Upper lobe of left lung (tissue), 6 donors: ENCODE measurements around the gene DRC3. TPM values are rescaled to one million over a fixed set of nuclear protein-coding genes. Genes with fewer than 3 reads are reported as not detected.
A peak's percentile ranks its signal among the peaks of the same experiment; 100 is the strongest.

ENCODE experiments used
- ATAC-seq, 2 donors: fragments of 200-7000 bp; cut with Tn5 transposase; one replicate each; pipeline ENCODE4 v1.9.1; 2022; ENCODE audit warnings: mild to moderate bottlenecking in 2 of 2, moderate library complexity in 2 of 2; ENCODE audit not compliant: low FRiP score in 2 of 2
- DNase-seq, 2 donors: peaks; one replicate each; pipeline ENCODE4 v3.0.0-alpha.2; 2019 to 2020
- H3K27ac ChIP-seq, 4 donors: fragments of 200-600 bp; sonication (generic); one replicate each; pipeline ENCODE4 v1.5.1; 2016 to 2019
- H3K27me3 ChIP-seq, 4 donors: fragments of 200-600 bp; sonication (generic); one replicate each; pipeline ENCODE4 v1.5.1; 2017 to 2019
- H3K36me3 ChIP-seq, 4 donors: fragments of 200-600 bp; sonication (generic); one replicate each; pipeline ENCODE4 v1.5.1; 2016 to 2019
- H3K4me1 ChIP-seq, 4 donors: fragments of 200-600 bp; sonication (generic); one replicate each; pipeline ENCODE4 v1.5.1; 2018 to 2019
- H3K4me3 ChIP-seq, 4 donors: fragments of 200-600 bp; sonication (generic); one replicate each; pipeline ENCODE4 v1.5.1; 2017 to 2019; ENCODE audit warnings: mild to moderate bottlenecking in 2 of 4, moderate library complexity in 1 of 4
- H3K9me3 ChIP-seq, 4 donors: fragments of 200-600 bp; sonication (generic); one replicate each; pipeline ENCODE4 v1.5.1; 2018 to 2019
- EP300 ChIP-seq, 4 donors: sonication (generic); formaldehyde crosslinking; IDR thresholded peaks; one replicate each; pipeline ENCODE4 v1.5.1; 2017; ENCODE audit warnings: antibody characterized with exemption in 4 of 4, control low read depth in 2 of 4
- POLR2A ChIP-seq, 4 donors: fragments of 450-650 bp; IDR thresholded peaks; one replicate each; pipeline ENCODE4 v1.5.1; 2016 to 2017; ENCODE audit warnings: antibody characterized with exemption in 4 of 4, mild to moderate bottlenecking in 2 of 4
- POLR2AphosphoS5 ChIP-seq, 2 donors: sonication (generic); formaldehyde crosslinking; IDR thresholded peaks; one replicate each; pipeline ENCODE4 v1.5.1; 2017; ENCODE audit warnings: antibody characterized with exemption in 2 of 2
- WGBS, 2 donors: methylation state at CpG; one replicate each; pipeline ENCODE4 v1.1.5; 2017 to 2018; 5-methylcytosine and 5-hydroxymethylcytosine counted together
- total RNA-seq, 6 donors: library from RNA; depleted of rRNA in 4 of 6; stranded (reverse); fragments of >200 nt in 4 of 6; gene quantifications; one replicate each; pipeline versions ENCODE4 v1.1.0 to v1.2.1, GENCODE V29; 2016 to 2021
- TF ChIP-seq, protein P1 (sequence below), 6 experiments: fragments of 450-650 bp in 4 of 6; fragments of 200-600 bp in 2 of 6; sonication (generic) in 2 of 6; IDR thresholded peaks; one replicate each; pipeline ENCODE4 v1.5.1; 2016 to 2019; ENCODE audit warnings: antibody characterized with exemption in 6 of 6
- donor health status: DM: no; HTN: no; CAD: no; lungs with moderate emphysema.
- donor health status: DM: no; HTN: yes; CAD: no; lungs with severe emphysema.

The DRC3 gene
- total RNA-seq, 6 donors from 2014 or later, result 1.5 to 46.2 (median 11.4) TPM

DNA sequence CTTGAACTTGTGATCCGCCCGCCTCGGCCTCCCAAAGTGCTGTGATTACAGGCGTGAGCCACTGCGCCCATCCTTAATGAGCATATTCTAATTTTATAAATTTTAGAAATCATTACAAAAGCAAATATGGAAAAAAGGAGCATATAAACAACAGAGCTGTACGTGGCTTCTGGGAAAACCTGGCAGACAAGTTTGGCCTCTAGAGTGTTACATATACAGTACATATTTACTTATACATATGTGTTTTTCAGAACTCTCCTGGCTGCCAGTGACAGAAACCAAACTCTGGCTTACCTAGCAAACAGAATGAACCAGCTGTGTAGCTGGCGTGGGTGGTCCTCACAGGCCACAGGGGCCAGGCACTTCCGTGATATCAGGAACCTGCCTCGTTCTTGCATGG lies 10.1 kb downstream of the DRC3 start:
- DNase-seq (no peak), ATAC-seq (no peak)
- H3K4me3 ChIP-seq, result no peak overlapping the region
- no peaks in the 10 kb centered on the region for H3K27me3 ChIP-seq
- WGBS, 2 donors, result 87 to 88% methylated on average over 8 to 9 of the region's 9 CpGs
- no peaks in the 10 kb centered on the region for H3K36me3 ChIP-seq
- H3K27ac ChIP-seq, result no peak overlapping the region
- no peaks in the 10 kb centered on the region for H3K9me3 ChIP-seq
- TF ChIP-seq, protein P1, sequence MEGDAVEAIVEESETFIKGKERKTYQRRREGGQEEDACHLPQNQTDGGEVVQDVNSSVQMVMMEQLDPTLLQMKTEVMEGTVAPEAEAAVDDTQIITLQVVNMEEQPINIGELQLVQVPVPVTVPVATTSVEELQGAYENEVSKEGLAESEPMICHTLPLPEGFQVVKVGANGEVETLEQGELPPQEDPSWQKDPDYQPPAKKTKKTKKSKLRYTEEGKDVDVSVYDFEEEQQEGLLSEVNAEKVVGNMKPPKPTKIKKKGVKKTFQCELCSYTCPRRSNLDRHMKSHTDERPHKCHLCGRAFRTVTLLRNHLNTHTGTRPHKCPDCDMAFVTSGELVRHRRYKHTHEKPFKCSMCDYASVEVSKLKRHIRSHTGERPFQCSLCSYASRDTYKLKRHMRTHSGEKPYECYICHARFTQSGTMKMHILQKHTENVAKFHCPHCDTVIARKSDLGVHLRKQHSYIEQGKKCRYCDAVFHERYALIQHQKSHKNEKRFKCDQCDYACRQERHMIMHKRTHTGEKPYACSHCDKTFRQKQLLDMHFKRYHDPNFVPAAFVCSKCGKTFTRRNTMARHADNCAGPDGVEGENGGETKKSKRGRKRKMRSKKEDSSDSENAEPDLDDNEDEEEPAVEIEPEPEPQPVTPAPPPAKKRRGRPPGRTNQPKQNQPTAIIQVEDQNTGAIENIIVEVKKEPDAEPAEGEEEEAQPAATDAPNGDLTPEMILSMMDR (IDR thresholded peaks at IDR 0.05), result no peak
- TF ChIP-seq EP300 (IDR thresholded peaks at IDR 0.05) (no peak), POLR2AphosphoS5 (IDR thresholded peaks at IDR 0.05) (no peak), POLR2A (IDR thresholded peaks at IDR 0.05) (no peak)
- no peaks in the 10 kb centered on the region for H3K4me1 ChIP-seq

- WGBS, 2 donors, result 75 to 85% methylated on average over 1 to 6 of the region's 6 CpGs
- H3K27ac ChIP-seq, result no peak overlapping the region
- H3K27me3 ChIP-seq, result no peaks in the 10 kb centered on the region
- H3K9me3 ChIP-seq, result no peaks in the 10 kb centered on the region
- no peak for TF ChIP-seq EP300 (IDR thresholded peaks at IDR 0.05)
- TF ChIP-seq, protein P1 (IDR thresholded peaks at IDR 0.05), result no peak
- TF ChIP-seq POLR2AphosphoS5 (IDR thresholded peaks at IDR 0.05), result no peak
- TF ChIP-seq POLR2A (IDR thresholded peaks at IDR 0.05), result no peak
- H3K4me1 ChIP-seq, result no peaks in the 10 kb centered on the region
- no peak overlapping the region for H3K4me3 ChIP-seq
- H3K36me3 ChIP-seq, result no peaks in the 10 kb centered on the region
- no peak for DNase-seq
- ATAC-seq, result no peak
Observed at GRCh38 chr17:17983376-17983775, 10.7 kb downstream of the DRC3 start.

GRCh38 chr17:17983776-17984175 lies 11.1 kb downstream of the DRC3 start:
- Histone ChIP-seq H3K4me1 (no peaks in the 10 kb centered on the region), H3K27me3 (no peaks in the 10 kb centered on the region), H3K36me3 (no peaks in the 10 kb centered on the region), H3K27ac (no peak overlapping the region), H3K4me3 (no peak overlapping the region), H3K9me3 (no peaks in the 10 kb centered on the region)
- ATAC-seq, result no peak
- 95 to 98% methylated on average over 4 to 6 of the region's 6 CpGs for WGBS, 2 donors
- no peak for DNase-seq
- TF ChIP-seq POLR2AphosphoS5 (IDR thresholded peaks at IDR 0.05), result no peak
- no peak for TF ChIP-seq POLR2A (IDR thresholded peaks at IDR 0.05)
- no peak for TF ChIP-seq EP300 (IDR thresholded peaks at IDR 0.05)

DNA sequence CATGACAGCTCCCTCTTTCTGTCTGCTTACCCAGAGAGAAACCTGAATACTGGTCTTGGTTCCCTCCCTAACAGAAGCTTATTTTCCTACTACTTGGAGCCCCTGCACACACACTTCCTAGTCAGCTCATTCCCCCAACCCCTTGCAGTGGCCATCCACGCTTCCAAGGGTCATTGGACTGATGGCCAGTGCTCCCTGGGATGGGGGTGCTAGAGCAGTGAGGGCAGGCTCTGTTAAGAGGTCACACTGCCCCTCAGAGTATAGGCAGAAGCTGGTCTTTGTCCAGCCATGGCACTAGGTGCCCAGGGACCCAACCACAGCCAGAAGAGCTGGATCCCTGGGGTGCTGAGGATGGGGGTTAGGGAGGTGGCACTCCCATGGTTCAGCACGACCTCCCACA lies 12.5 kb downstream of the DRC3 start:
- peak in 1 of 2 donors; percentile 27 for ATAC-seq
- Histone ChIP-seq H3K4me3 (no peak overlapping the region), H3K27me3 (no peaks in the 10 kb centered on the region), H3K27ac (no peak overlapping the region), H3K9me3 (no peaks in the 10 kb centered on the region), H3K36me3 (no peaks in the 10 kb centered on the region), H3K4me1 (no peaks in the 10 kb centered on the region)
- TF ChIP-seq POLR2AphosphoS5 (IDR thresholded peaks at IDR 0.05) (no peak), EP300 (IDR thresholded peaks at IDR 0.05) (no peak), POLR2A (IDR thresholded peaks at IDR 0.05) (no peak)
- TF ChIP-seq, protein P1 (IDR thresholded peaks at IDR 0.05), result no peak
- no peak for DNase-seq
- 77 to 84% methylated on average over 1 to 2 of the region's 2 CpGs for WGBS, 2 donors

DNA sequence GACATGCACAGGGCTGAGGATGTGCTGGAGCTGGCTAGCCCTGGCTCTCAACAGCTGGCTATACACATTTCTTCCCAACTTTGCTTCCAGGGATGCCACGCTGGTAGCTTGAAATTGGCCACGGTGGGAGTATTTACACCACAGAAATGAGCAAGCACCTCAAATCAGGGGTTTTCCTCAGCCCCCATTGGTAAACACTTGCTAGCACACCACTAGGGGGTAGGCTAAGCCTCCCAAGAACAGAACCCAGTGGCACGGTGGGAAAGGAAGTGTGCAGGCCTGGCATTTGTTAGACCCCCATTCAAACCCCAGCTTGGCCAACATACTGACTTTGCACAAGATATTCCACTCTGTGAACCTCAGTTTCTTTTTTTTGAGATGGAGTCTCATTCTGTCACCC lies 12.9 kb downstream of the DRC3 start:
- ATAC-seq (no peak), DNase-seq (no peak)
- H3K27me3 ChIP-seq, result no peaks in the 10 kb centered on the region
- TF ChIP-seq, protein P1 (IDR thresholded peaks at IDR 0.05), result no peak
- TF ChIP-seq POLR2A (IDR thresholded peaks at IDR 0.05), result no peak
- no peak overlapping the region for H3K4me3 ChIP-seq
- H3K4me1 ChIP-seq, result no peaks in the 10 kb centered on the region
- no peaks in the 10 kb centered on the region for H3K9me3 ChIP-seq
- 82% methylated on average over 3 of the region's 3 CpGs; no CpG with 5 or more reads in 1 of the 2 donors for WGBS, 2 donors
- no peak overlapping the region for H3K27ac ChIP-seq
- H3K36me3 ChIP-seq, result no peaks in the 10 kb centered on the region
